ENCODE results near the gene ASGR1. TPM values are rescaled to one million over a fixed set of nuclear protein-coding genes. Genes with fewer than 3 reads are reported as not detected.

Gene ASGR1
- total RNA-seq, 1 donor from 2014 or later = 14.8 TPM

DNA sequence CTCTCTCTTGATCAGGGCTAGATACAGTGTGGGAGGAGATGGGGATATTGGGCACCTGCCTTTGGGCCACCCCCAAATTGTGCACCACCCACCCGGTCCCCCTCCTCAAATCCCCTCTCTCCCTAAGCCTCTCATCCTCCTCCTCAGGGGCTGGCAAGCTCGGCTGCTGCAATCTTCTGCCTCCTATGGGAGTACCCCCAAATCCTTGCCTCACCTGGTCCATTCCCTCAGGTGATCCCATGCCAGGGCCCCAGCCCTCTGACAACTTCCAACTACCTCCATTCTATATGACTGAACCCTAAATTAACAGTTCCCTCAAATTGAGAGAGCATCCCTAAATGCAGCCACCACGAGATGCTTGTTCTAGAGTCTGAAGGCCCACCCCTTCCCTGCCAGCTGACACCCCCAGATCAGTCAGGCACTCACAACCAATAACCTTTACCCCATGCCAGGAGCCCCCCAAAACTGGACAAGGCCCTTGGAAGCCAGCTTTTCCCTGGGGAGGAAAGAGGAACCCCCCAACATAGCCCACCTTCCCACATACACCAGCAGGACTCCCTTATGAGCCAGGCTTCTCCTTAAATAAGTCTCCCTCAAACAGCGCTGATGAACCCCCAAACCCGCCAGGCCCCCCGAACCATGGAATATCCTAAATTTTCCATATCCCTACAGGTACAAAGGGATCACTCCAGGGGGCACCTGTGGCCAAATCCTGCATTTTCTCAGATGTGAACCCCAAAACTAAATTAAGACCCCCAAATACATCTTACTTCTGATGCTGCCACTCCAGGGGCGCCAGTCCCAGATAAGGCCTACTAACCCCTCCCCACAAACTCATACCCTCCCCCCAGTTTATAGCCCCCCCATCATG lies 37.3 kb upstream of the ASGR1 start:
- no peak for DNase-seq (ENCODE audit: low read depth in 2 of 2)

- DNase-seq (ENCODE audit: low read depth in 2 of 2) = peak in 1 of 2 donors; percentile 47
These were observed 36.5 kb upstream of the ASGR1 start for GRCh38 chr17:7215652-7216180.

GRCh38 chr17:7215136-7215638 lies 36.0 kb upstream of the ASGR1 start:
- no peak for DNase-seq (ENCODE audit: low read depth in 2 of 2)

GRCh38 chr17:7214300-7215135 lies 35.3 kb upstream of the ASGR1 start:
- DNase-seq (ENCODE audit: low read depth in 2 of 2) = peak; percentile 92 to 98

- DNase-seq (ENCODE audit: low read depth in 2 of 2) = peak; percentile 77 to 91
These were observed 34.7 kb upstream of the ASGR1 start for GRCh38 chr17:7213895-7214299.

- DNase-seq (ENCODE audit: low read depth in 2 of 2) = no peak
These were observed 32.5 kb upstream of the ASGR1 start for GRCh38 chr17:7211491-7212273.

DNA sequence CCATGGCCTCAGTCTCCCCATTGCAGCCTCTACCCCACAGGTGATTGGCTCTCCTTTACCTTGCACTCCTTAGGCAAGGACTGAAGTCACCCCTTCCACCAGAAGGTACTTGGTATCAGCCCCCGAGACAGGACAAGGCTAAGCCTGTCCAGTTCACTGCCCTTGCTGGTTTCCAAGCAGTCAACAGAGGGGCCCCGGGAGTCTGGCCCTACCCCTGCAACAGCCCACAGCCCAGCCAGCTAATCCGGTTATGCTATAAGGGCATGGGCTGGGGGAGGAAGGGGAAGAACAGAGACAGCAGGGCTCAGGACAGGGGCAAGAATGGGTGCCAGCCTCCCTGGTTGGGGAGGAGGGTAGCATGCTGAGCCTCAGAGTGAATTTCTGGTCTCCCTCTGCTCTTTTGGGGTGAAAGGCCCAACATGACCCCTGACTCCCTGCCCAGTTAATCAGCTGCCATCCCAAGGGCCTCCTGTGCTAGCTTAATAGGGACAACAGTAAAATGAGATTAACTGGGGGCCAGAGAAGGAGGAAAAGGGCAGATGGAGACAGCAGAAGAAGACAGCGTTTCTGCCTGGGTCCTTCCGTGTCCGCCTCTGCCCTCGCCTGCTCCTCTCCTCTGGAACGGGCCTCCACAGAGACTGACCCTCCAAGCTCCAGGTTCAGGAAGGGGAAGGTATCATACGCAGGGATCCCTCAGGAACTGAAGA lies 29.7 kb upstream of the ASGR1 start:
- DNase-seq (ENCODE audit: low read depth in 2 of 2) = no peak

DNA sequence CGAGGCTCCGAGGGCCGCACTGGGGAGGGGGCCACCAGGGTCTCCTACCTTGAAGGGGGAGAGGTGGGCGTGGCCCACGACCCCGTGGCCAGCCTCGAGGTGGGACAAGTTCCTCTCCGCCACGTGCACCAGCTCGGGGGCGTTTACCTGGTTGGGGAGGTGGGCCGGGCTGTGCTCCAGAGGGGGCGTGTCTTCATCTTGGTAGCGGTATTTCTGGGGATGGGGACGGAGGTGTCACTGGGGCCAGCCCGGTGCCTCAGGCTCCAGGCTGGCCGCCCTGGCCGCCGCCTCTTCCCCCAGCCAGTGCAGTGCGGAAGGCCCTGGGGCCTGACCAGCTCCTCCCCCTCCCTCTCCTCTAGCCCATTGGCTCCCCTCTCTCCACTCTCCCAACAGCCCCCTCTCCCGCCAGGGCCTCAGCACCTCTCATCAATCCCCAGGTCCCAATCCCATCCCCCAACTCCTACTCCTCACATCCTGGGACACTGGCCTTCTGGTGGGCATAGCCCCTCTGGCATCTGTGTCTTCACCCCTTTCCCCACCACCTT lies 28.9 kb upstream of the ASGR1 start:
- no peak for DNase-seq (ENCODE audit: low read depth in 2 of 2)

DNA sequence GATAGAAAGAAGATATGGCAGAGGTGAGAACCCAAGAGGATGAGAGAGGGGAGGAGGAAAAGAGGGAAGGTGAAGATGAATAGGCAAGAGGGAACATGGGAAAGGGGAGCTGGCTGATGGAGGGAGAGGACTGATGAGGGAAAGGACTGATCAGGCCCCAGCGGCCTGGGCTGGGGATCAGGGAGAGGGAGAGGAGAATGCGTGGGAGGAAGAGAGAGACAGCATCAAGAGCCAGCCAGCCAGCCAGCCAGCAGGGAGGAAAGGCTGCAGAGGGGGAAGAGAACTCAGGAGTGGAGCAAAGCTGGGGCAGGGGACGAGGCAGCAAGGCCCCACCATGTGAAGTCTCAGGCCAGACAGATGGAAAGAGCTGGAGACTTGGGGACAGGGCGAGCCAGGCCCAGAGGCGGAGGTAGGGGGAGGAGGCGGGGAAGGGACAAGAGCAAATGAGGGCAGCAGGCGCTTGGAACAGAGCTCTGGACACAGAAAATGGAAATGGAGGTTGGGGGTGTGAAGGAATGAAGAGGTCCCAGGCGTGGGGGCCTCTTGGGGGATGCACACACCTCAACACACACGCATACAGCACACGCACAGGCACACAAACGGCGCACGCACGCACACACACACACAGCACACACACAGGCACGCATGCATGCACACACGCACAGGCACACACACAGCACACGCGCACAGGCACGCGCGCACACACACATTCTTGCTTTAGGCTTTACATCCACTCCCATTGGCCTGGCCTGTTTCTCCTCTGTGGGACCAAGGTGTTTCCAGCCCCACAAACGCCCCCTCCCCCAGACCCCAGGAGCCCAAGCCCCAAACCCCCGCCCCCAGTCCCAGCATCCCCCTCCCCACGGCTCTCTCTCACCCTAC lies 28.2 kb upstream of the ASGR1 start:
- DNase-seq (ENCODE audit: low read depth in 2 of 2) = no peak

DNA sequence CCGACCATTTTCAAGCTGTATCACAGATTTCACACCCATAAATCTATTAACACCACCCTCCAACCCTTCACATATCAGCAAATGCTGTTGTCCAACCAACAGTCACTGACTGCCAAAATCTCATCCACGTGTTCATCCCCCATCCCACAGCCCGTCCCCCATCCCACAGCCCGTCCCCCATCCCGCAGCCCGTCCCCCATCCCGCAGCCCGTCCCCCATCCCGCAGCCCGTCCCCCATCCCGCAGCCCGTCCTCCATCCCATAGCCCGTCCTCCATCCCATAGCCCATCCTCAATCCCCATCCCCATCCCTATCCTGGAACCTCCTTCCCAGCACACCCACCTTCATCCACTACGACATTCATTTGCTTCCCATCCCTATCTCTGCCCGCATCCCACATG lies 26.4 kb upstream of the ASGR1 start:
- no peak for DNase-seq (ENCODE audit: low read depth in 2 of 2)

DNA sequence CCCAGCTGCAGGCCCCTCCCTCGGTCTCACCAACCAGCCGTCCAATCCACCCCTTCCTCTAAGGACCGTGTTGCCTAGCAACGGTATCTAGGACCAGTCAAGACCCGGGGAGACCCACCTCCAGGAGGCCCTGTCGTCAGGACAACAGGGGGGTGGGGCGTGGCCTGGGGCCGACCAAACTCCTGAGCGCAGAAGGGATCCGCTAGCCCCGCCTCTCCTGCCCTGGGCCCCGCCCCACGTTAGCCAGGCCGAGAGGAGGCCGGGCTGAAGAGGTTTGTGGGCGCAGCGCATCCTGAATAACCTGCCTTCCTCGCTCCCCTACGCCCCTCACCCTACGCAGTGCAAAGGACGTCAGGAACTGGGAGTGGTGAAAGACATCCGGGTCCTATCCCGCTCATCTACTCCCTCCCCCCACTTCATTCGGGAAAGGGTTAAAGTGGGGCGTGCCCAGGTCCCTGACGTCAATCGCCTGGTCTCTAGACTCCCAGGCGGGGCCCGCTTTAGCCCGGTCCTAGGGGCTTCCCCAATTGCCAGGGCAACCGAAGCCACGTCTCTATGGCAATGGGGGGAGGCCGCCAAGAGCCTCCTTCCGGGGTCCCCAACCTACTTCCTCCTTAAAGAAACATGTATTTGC lies 25.8 kb upstream of the ASGR1 start:
- DNase-seq (ENCODE audit: low read depth in 2 of 2) = peak; percentile 36 to 71

- DNase-seq (ENCODE audit: low read depth in 2 of 2) = no peak
These were observed 25.2 kb upstream of the ASGR1 start for GRCh38 chr17:7204336-7204735.

DNA sequence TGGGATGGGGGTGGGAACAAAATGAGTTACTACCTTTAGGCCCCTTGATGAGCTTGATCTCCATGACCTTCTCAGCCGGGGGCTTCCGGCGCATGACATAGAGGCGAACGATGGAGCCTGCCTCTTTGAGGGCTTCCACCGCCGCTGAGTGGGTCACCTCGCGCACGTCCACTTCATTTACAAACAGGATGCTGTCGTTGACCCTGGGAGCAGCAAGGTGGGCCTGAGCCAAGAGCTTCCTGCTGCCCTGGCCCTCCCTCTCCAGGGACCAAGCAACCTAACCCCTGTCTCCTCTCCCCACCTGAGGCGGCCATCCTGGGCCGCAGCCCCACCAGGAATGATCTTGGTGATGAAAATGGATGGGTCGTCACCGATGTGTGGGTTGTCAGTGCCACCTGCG lies 24.2 kb upstream of the ASGR1 start:
- DNase-seq (ENCODE audit: low read depth in 2 of 2) = no peak

- no peak for DNase-seq (ENCODE audit: low read depth in 2 of 2)
These were observed 17.7 kb upstream of the ASGR1 start for GRCh38 chr17:7196651-7197401.

- DNase-seq (ENCODE audit: low read depth in 2 of 2) = no peak
These were observed 16.8 kb upstream of the ASGR1 start for GRCh38 chr17:7195971-7196370.

DNA sequence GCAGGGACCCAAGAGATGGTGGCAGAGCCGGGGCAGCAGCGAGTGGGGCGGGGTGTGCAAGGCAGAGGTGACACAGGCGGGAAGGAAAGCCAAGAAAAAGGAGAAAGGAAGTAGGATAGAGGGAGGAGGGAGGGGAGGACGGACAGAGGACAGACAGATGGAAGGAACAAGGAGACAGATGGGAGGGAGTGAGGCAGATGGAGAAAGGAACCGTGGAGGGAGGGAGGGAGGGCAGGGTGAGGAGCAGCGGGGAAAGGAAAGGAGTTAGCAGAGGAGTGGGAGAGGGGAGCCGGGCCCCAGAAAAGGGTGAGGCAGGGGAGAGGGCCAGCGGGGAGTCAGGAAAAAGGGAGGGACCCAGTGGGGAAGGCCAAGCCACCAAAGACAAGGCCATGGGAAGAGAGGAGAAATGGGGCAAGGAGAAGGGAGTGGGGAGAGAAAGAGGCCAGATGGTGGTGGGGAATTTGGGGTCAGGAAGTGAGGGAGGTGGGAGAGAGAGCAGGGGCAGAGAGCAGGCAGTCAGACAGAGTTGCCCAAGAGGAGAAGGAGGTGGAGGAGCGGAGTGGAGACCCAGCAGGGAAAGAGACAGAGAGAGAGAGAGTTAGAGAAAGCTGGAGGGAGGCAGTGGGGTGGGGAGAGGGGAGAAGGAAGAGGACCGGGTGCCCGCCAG lies 13.2 kb upstream of the ASGR1 start:
- no peak for DNase-seq (ENCODE audit: low read depth in 2 of 2)

GRCh38 chr17:7191571-7192270 lies 12.6 kb upstream of the ASGR1 start:
- DNase-seq (ENCODE audit: low read depth in 2 of 2) = peak in 1 of 2 donors; percentile 24
